ENCODE data around the gene LHFPL3. TPM values are rescaled to one million over a fixed set of nuclear protein-coding genes. Genes with fewer than 3 reads are reported as not detected.

The LHFPL3 gene
- total and polyA plus RNA-seq, 2 of the 13 experiments (the other 11 are each of a cell fraction or from before 2014, with no cell fraction given): not detected

DNA sequence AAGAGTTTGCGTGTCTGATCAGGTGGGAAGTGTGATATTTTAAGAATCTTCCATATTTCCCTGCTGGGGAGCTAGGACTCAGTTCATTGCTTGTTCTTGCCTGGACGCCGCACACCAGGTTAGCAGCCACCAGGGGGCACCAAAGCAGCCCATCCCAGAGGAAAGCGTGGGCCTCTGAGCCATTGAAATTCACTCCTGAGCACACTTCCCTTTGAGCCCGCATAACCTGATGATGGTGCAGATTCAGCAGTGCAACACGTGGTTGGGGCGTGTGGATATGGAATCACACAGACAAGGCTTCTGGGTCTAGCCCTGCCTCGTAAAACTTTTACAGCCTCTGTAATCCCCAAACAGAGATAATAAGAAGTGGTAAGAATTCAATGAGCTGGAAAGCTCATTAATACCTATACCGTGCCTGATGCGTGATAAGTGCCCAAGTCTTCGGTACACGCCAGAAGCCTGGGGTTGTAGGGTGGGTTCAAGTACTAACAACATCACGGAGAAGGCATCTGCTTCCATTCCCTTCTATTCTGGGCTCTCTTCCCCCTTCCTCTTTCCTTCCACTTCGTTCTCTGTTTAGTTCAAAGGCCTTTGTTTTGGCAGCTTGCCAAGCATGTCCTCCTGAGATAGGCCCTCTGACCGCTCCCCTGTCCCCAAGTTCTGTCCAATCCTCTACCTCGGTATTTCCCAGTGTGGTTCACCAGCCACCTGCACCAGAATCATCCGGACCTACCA lies 555.5 kb downstream of the LHFPL3 start (continued):
- TF ChIP-seq ZBTB38 (CRISPR knock-in tag; IDR thresholded peaks at IDR 0.05) (no peak), KDM1A (CRISPR knock-in tag; IDR thresholded peaks at IDR 0.05) (no peak), ZNF782 (CRISPR knock-in tag; IDR thresholded peaks at IDR 0.05; ENCODE audit: borderline replicate concordance) (no peak), ARNT (IDR thresholded peaks at IDR 0.05) (no peak), ZNF225 (CRISPR knock-in tag; IDR thresholded peaks at IDR 0.05) (no peak), ZNF678 (CRISPR knock-in tag; IDR thresholded peaks at IDR 0.05) (no peak), GLI4 (CRISPR knock-in tag; IDR thresholded peaks at IDR 0.05; ENCODE audit: borderline replicate concordance) (no peak), ZNF446 (CRISPR knock-in tag; IDR thresholded peaks at IDR 0.05) (no peak), ZSCAN9 (CRISPR knock-in tag; IDR thresholded peaks at IDR 0.05; ENCODE audit: borderline replicate concordance) (no peak), ZNF883 (CRISPR knock-in tag; IDR thresholded peaks at IDR 0.05; ENCODE audit: not compliant biosample characterization) (no peak), ZNF331 (CRISPR knock-in tag; IDR thresholded peaks at IDR 0.05) (peak; percentile 74), SRY (CRISPR knock-in tag; IDR thresholded peaks at IDR 0.05) (no peak), TCF12 (IDR thresholded peaks at IDR 0.05) (no peak), TCF12 (CRISPR knock-in tag; IDR thresholded peaks at IDR 0.05) (no peak), NCOR1 (IDR thresholded peaks at IDR 0.05; ENCODE audit: borderline replicate concordance, low read length) (no peak), HHEX (CRISPR knock-in tag; IDR thresholded peaks at IDR 0.05) (no peak), ZNF607 (CRISPR knock-in tag; IDR thresholded peaks at IDR 0.05; ENCODE audit: borderline replicate concordance) (no peak), ATAD3A (CRISPR knock-in tag; IDR thresholded peaks at IDR 0.05) (no peak), ZNF382 (CRISPR knock-in tag; IDR thresholded peaks at IDR 0.05; ENCODE audit: borderline replicate concordance) (no peak), POLR2AphosphoS5 (IDR thresholded peaks at IDR 0.05; ENCODE audit: low read depth, low read length) (no peak), ZNF530 (CRISPR knock-in tag; IDR thresholded peaks at IDR 0.05; ENCODE audit: low read depth) (no peak), U2AF2 (IDR thresholded peaks at IDR 0.05; ENCODE audit: low read depth, low read length) (no peak), TOE1 (CRISPR knock-in tag; IDR thresholded peaks at IDR 0.05) (no peak; the same call in 1 of the 2 replicates), ZBTB8A (CRISPR knock-in tag; IDR thresholded peaks at IDR 0.05; ENCODE audit: borderline replicate concordance, low read depth) (no peak), HMG20A (CRISPR knock-in tag; IDR thresholded peaks at IDR 0.05; ENCODE audit: borderline replicate concordance) (peak; percentile 48; the same call in 1 of the 2 replicates), ZNF790 (CRISPR knock-in tag; IDR thresholded peaks at IDR 0.05; ENCODE audit: borderline replicate concordance) (no peak), ERF (CRISPR knock-in tag; IDR thresholded peaks at IDR 0.05) (peak; percentile 68; the same call in 1 of the 2 replicates), HMGA1 (CRISPR knock-in tag; conservative IDR thresholded peaks at IDR 0.05) (no peak), ZNF44 (CRISPR knock-in tag; IDR thresholded peaks at IDR 0.05) (no peak)
- TF ChIP-seq, protein P1, sequence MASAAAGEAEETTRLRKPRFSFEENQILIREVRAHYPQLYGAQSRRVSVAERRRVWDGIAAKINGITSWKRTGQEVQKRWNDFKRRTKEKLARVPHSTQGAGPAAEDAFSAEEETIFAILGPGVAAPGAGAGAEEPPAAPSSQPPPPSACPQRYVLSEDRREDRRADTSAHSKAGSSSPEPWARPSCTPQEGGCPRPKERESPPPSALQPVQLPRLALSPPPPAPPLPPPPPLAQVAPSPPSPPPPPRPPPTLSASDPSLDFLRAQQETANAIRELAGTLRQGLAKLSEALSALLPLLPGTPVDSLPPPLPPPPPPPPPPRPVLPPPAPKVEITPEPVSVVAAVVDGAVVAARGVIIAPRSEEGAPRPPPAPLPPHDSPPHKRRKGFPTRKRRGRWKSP (CRISPR knock-in tag; IDR thresholded peaks at IDR 0.05): 0 out of 2 replicates have a peak, but pooled peaks have one; percentile 33
- TF ChIP-seq, protein P2, sequence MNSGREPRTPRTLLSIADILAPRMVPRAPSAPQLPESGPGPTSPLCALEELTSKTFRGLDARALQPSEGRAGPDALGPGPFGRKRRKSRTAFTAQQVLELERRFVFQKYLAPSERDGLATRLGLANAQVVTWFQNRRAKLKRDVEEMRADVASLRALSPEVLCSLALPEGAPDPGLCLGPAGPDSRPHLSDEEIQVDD (CRISPR knock-in tag; IDR thresholded peaks at IDR 0.05; ENCODE audit: borderline replicate concordance): no peak
- TF ChIP-seq, protein P3, sequence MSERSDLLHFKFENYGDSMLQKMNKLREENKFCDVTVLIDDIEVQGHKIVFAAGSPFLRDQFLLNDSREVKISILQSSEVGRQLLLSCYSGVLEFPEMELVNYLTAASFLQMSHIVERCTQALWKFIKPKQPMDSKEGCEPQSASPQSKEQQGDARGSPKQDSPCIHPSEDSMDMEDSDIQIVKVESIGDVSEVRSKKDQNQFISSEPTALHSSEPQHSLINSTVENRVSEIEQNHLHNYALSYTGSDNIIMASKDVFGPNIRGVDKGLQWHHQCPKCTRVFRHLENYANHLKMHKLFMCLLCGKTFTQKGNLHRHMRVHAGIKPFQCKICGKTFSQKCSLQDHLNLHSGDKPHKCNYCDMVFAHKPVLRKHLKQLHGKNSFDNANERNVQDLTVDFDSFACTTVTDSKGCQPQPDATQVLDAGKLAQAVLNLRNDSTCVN (CRISPR knock-in tag; IDR thresholded peaks at IDR 0.05; ENCODE audit: borderline replicate concordance): peak; percentile 50; the same call in 1 of the 2 replicates
